GM12801 (cell line): Measurements from ENCODE around the gene KCNA10.

Source experiments
- CTCF ChIP-seq: IDR thresholded peaks from one replicate; pipeline ENCODE4 v1.5.1; 2011; ENCODE audit warnings: control low read depth; ENCODE audit not compliant: insufficient read length; ENCODE audit errors: extremely low read depth

Gene KCNA10

GRCh38 chr1:110556471-110556807 is 37.5 kb upstream of the KCNA10 start:
- no peak for TF ChIP-seq CTCF

GRCh38 chr1:110555807-110556470 is 37.0 kb upstream of the KCNA10 start:
- TF ChIP-seq CTCF, result no peak

- no peak for TF ChIP-seq CTCF
Observed at GRCh38 chr1:110554871-110555801, 36.2 kb upstream of the KCNA10 start.

GRCh38 chr1:110551278-110551809 is 32.4 kb upstream of the KCNA10 start:
- no peak for TF ChIP-seq CTCF

- no peak for TF ChIP-seq CTCF
Observed at GRCh38 chr1:110549831-110550230, 30.9 kb upstream of the KCNA10 start.

GRCh38 chr1:110548381-110548780 is 29.4 kb upstream of the KCNA10 start:
- no peak for TF ChIP-seq CTCF

GRCh38 chr1:110547017-110547416 is 28.0 kb upstream of the KCNA10 start:
- no peak for TF ChIP-seq CTCF
